ENCODE measurements around the gene CSK. TPM values are rescaled to one million over a fixed set of nuclear protein-coding genes. Genes with fewer than 3 reads are reported as not detected.

The CSK gene
- total and polyA plus RNA-seq, 2 experiments from 2014 or later: 11.0 to 18.0 TPM

- no peak for TF ChIP-seq EZH2phosphoT487 (IDR thresholded peaks at IDR 0.05; ENCODE audit: insufficient read depth, low read depth)
- TF ChIP-seq EZH2 (IDR thresholded peaks at IDR 0.05; ENCODE audit: insufficient read depth, poor library complexity, severe bottlenecking): no peak
- WGBS, 2 experiments (ENCODE audit: low coverage in 1 of 2, low lambda C conversion rate in 2 of 2, missing lambda C conversion rate in 2 of 2): 58 to 59% methylated on average over 15 of the region's 15 CpGs
- no peak overlapping the region for H3K4me3 ChIP-seq
- in situ Hi-C loops (cut with MboI): no loop called here
- H4K20me1 ChIP-seq (ENCODE audit: insufficient read depth): no peaks in the 10 kb centered on the region
- H3K27me3 ChIP-seq (replicated peaks; ENCODE audit: insufficient read depth): no peaks in the 10 kb centered on the region; the same call in none of the 2 replicates
- 0 out of 2 replicates have a peak, but pooled peaks cover 4% of the 10 kb centered on the region for H3F3A ChIP-seq (ENCODE audit: insufficient read depth)
- no peak overlapping the region for H2AFZ ChIP-seq
- no peaks in the 10 kb centered on the region for H3K9me2 ChIP-seq (ENCODE audit: insufficient read depth)
- no peaks in the 10 kb centered on the region for H3K4me1 ChIP-seq (ENCODE audit: insufficient read depth)
- H3K9ac ChIP-seq: no peak overlapping the region
- DNase-seq: no peak
- H3K79me2 ChIP-seq (ENCODE audit: insufficient read depth): no peaks in the 10 kb centered on the region
- no peaks in the 10 kb centered on the region for H3K9me3 ChIP-seq (ENCODE audit: low read depth)
- no peaks in the 10 kb centered on the region for H3K36me3 ChIP-seq (ENCODE audit: low read depth)
- no peak overlapping the region for H3K27ac ChIP-seq
- H3K4me2 ChIP-seq (ENCODE audit: unreplicated experiment): no peak overlapping the region
Measured at GRCh38 chr15:74831813-74832495, 50.1 kb downstream of the CSK start.

GRCh38 chr15:74832826-74833225 is 50.9 kb downstream of the CSK start:
- in situ Hi-C loops (cut with MboI): no loop called here
- H3K4me3 ChIP-seq: no peak overlapping the region

GRCh38 chr15:74833376-74834107 is 51.7 kb downstream of the CSK start:
- TF ChIP-seq EZH2phosphoT487 (IDR thresholded peaks at IDR 0.05; ENCODE audit: insufficient read depth, low read depth) (no peak), EZH2 (IDR thresholded peaks at IDR 0.05; ENCODE audit: insufficient read depth, poor library complexity, severe bottlenecking) (no peak)
- Histone ChIP-seq H3K9ac (no peak overlapping the region), H3K9me2 (ENCODE audit: insufficient read depth) (no peaks in the 10 kb centered on the region), H4K20me1 (ENCODE audit: insufficient read depth) (no peaks in the 10 kb centered on the region), H3K36me3 (ENCODE audit: low read depth) (no peaks in the 10 kb centered on the region), H3K4me1 (ENCODE audit: insufficient read depth) (no peaks in the 10 kb centered on the region), H2AFZ (no peak overlapping the region), H3K27ac (no peak overlapping the region), H3K79me2 (ENCODE audit: insufficient read depth) (no peaks in the 10 kb centered on the region), H3K27me3 (replicated peaks; ENCODE audit: insufficient read depth) (no peaks in the 10 kb centered on the region), H3F3A (ENCODE audit: insufficient read depth) (0 out of 2 replicates have a peak, but pooled peaks cover 4% of the 10 kb centered on the region), H3K4me3 (no peak overlapping the region), H3K4me2 (ENCODE audit: unreplicated experiment) (no peak overlapping the region), H3K9me3 (ENCODE audit: low read depth) (no peaks in the 10 kb centered on the region)
- no peak for DNase-seq
- 73 to 77% methylated on average over 12 of the region's 12 CpGs for WGBS, 2 experiments (ENCODE audit: low coverage in 1 of 2, low lambda C conversion rate in 2 of 2, missing lambda C conversion rate in 2 of 2)
- in situ Hi-C loops (cut with MboI): no loop called here

More at GRCh38 chr15:74832826-74833225, 50.9 kb downstream of the CSK start:
- H3K79me2 ChIP-seq (ENCODE audit: insufficient read depth): no peaks in the 10 kb centered on the region
- 67 to 68% methylated on average over 4 of the region's 4 CpGs for WGBS, 2 experiments (ENCODE audit: low coverage in 1 of 2, low lambda C conversion rate in 2 of 2, missing lambda C conversion rate in 2 of 2)
- TF ChIP-seq EZH2 (IDR thresholded peaks at IDR 0.05; ENCODE audit: insufficient read depth, poor library complexity, severe bottlenecking) (no peak), EZH2phosphoT487 (IDR thresholded peaks at IDR 0.05; ENCODE audit: insufficient read depth, low read depth) (no peak)
- no peaks in the 10 kb centered on the region for H3K9me2 ChIP-seq (ENCODE audit: insufficient read depth)
- no peaks in the 10 kb centered on the region for H3K4me1 ChIP-seq (ENCODE audit: insufficient read depth)
- no peak overlapping the region for H3K9ac ChIP-seq
- no peak for DNase-seq
- no peak overlapping the region for H3K27ac ChIP-seq
- H3K4me2 ChIP-seq (ENCODE audit: unreplicated experiment): no peak overlapping the region
- no peaks in the 10 kb centered on the region for H4K20me1 ChIP-seq (ENCODE audit: insufficient read depth)
- 0 out of 2 replicates have a peak, but pooled peaks cover 4% of the 10 kb centered on the region for H3F3A ChIP-seq (ENCODE audit: insufficient read depth)
- no peaks in the 10 kb centered on the region for H3K9me3 ChIP-seq (ENCODE audit: low read depth)
- no peaks in the 10 kb centered on the region for H3K36me3 ChIP-seq (ENCODE audit: low read depth)
- H2AFZ ChIP-seq: no peak overlapping the region
- H3K27me3 ChIP-seq (replicated peaks; ENCODE audit: insufficient read depth): no peaks in the 10 kb centered on the region

GRCh38 chr15:74835312-74835823 is 53.5 kb downstream of the CSK start:
- in situ Hi-C loops (cut with MboI): no loop called here
- H3K27ac ChIP-seq: no peak overlapping the region
- no peak overlapping the region for H2AFZ ChIP-seq
- no peak overlapping the region for H3K4me3 ChIP-seq
- H3K36me3 ChIP-seq (ENCODE audit: low read depth): no peaks in the 10 kb centered on the region
- H4K20me1 ChIP-seq (ENCODE audit: insufficient read depth): no peaks in the 10 kb centered on the region
- no peak for TF ChIP-seq EZH2 (IDR thresholded peaks at IDR 0.05; ENCODE audit: insufficient read depth, poor library complexity, severe bottlenecking)
- no peak for TF ChIP-seq EZH2phosphoT487 (IDR thresholded peaks at IDR 0.05; ENCODE audit: insufficient read depth, low read depth)
- DNase-seq: peak; percentile 71
- WGBS, 2 experiments (ENCODE audit: low coverage in 1 of 2, low lambda C conversion rate in 2 of 2, missing lambda C conversion rate in 2 of 2): 53 to 58% methylated on average over 5 of the region's 5 CpGs
- no peaks in the 10 kb centered on the region for H3F3A ChIP-seq (ENCODE audit: insufficient read depth)
- no peaks in the 10 kb centered on the region for H3K9me3 ChIP-seq (ENCODE audit: low read depth)
- no peak overlapping the region for H3K4me2 ChIP-seq (ENCODE audit: unreplicated experiment)
- H3K9me2 ChIP-seq (ENCODE audit: insufficient read depth): no peaks in the 10 kb centered on the region
- H3K27me3 ChIP-seq (replicated peaks; ENCODE audit: insufficient read depth): no peaks in the 10 kb centered on the region
- H3K79me2 ChIP-seq (ENCODE audit: insufficient read depth): no peaks in the 10 kb centered on the region
- H3K4me1 ChIP-seq (ENCODE audit: insufficient read depth): no peaks in the 10 kb centered on the region
- H3K9ac ChIP-seq: no peak overlapping the region

Measured in GM23248 (cell line).